Subcutaneous preadipocyte (primary cell): ENCODE results near the gene AKR1C3. TPM values are rescaled to one million over a fixed set of nuclear protein-coding genes. Genes with fewer than 3 reads are reported as not detected.

ENCODE experiments used
- small RNA-seq: library from RNA; depleted of rRNA; stranded (forward); fragments of <200 nt; gene quantifications from one replicate; pipeline ENCODE3, GENCODE V24; 2012
- total RNA-seq: library from RNA; depleted of rRNA; stranded (reverse); fragments of >200 nt; gene quantifications from 2 replicates; pipeline ENCODE4 v1.2.3, GENCODE V29; 2012

AKR1C3 gene
- total RNA-seq = 139 and 258 TPM in 2 replicates

DNA sequence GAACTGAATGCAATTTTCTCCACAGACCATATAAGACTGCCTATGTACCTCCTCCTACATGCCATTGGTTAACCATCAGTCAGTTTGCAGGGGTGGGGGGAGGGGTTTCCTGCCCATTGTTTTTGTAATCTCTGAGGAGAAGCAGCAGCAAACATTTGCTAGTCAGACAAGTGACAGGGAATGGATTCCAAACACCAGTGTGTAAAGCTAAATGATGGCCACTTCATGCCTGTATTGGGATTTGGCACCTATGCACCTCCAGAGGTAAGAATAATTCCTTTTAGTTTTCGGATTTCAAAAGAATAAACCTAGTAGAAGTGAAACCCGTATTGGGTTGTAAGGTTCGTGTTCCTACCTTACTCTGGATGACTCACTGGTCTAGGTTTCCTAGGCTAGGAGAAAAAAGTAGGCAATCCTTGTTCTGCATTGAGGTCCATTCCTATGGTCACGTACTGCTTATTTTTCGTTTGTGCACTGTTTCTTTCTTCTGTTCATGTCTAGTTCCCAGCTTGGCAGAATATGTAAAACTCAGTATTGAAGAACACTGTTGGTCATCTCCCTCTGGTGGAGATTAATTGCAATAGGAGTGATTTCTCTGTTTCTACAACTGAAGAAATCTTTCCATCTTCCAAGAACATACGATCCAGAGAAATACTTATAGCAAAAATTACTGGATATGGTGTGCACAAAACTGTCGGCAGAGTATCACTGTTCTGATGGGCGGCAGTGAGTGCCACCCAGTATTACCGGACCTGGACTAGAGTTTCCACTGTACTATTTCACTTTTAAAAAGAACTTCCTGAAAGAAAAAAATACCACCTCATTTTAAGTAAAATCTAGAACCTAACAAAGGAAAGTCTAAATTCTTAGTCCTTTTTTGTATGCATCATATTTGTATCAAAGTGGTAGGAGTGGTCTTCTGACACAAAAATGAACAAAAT is at the start of gene AKR1C3:
Gene AKR1C3 (plus strand): TSS at position 150 of the 941 bp plus-strand sequence. CDS start 31 bp downstream, at position 181.

Small RNA genes within 50 kb of the gene (small RNA-seq; reads per million reads assigned to genes)
- not detected for gene RF00096

Other genes with a start within 250 kb of the AKR1C3 start
- gene AKR1C1, start 131.0 kb upstream of the AKR1C3 start, total RNA-seq = 216 and 715 TPM in 2 replicates
- 93.0 and 97.0 TPM in 2 replicates for gene AKR1C2, start 90.6 kb upstream of the AKR1C3 start, total RNA-seq
- gene AKR1C8, start 90.7 kb downstream of the AKR1C3 start, total RNA-seq = not detected in 2 replicates
- gene AKR1C4, start 102.4 kb downstream of the AKR1C3 start, total RNA-seq = not detected in 2 replicates